OCI-LY7 (cell line): ENCODE measurements around the gene PHEX. TPM values are rescaled to one million over a fixed set of nuclear protein-coding genes. Genes with fewer than 3 reads are reported as not detected.

Experiments
- BruUV-seq: library from RNA; stranded (reverse); fragments of 400-500 nt; replicated peaks from 2 replicates; lab custom pipeline; 2021; lab: Mats Ljungman, UMichigan
- CTCF ChIA-PET: fragments of 300-600 bp; sonication (Branson Sonifier 250); formaldehyde crosslinking; loops from one replicate; lab custom pipeline; 2022; ENCODE audit warnings: antibody characterized with exemption; ENCODE audit not compliant: unreplicated experiment; lab: Charles Lee
- POLR2A ChIA-PET: fragments of 300-600 bp; sonication (Branson Sonifier 250); formaldehyde crosslinking; loops from one replicate; lab custom pipeline; 2022; ENCODE audit warnings: antibody characterized with exemption; lab: Charles Lee
- DNase-seq: peaks from one replicate; pipeline ENCODE4 v3.0.0-alpha.2; 2015; ENCODE audit warnings: low spot score
- H2AFZ ChIP-seq: fragments of 200-600 bp; sonication (generic), shearing (Covaris generic); 2 replicates; pipeline ENCODE4 v1.6.1; 2014; ENCODE audit warnings: mild to moderate bottlenecking, antibody characterized with exemption, low read length, moderate library complexity
- H3K27ac ChIP-seq: fragments of 200-600 bp; sonication (generic); 2 replicates; pipeline ENCODE4 v1.5.1; 2014; ENCODE audit warnings: mixed run types, low read depth, mild to moderate bottlenecking, moderate library complexity, low read length, inconsistent platforms; ENCODE audit not compliant: poor library complexity, severe bottlenecking
- H3K36me3 ChIP-seq: fragments of 200-600 bp; sonication (generic); 2 replicates; pipeline ENCODE4 v1.6.1; 2014; ENCODE audit warnings: mild to moderate bottlenecking, antibody characterized with exemption, low read length, moderate library complexity, mixed read lengths; ENCODE audit not compliant: insufficient read depth
- H3K4me1 ChIP-seq: fragments of 200-600 bp; sonication (generic); 2 replicates; pipeline ENCODE4 v1.5.1; 2014; ENCODE audit warnings: mild to moderate bottlenecking, low read length; ENCODE audit not compliant: insufficient read depth, poor library complexity, severe bottlenecking
- H3K4me2 ChIP-seq: fragments of 200-600 bp; sonication (generic); 2 replicates; pipeline ENCODE4 v1.6.1; 2014; ENCODE audit warnings: mild to moderate bottlenecking, low read length
- H3K4me3 ChIP-seq: fragments of 200-600 bp; sonication (generic); 2 replicates; pipeline ENCODE4 v1.5.1; 2014; ENCODE audit warnings: mild to moderate bottlenecking, low read depth, low read length; ENCODE audit not compliant: poor library complexity, severe bottlenecking
- H3K79me2 ChIP-seq: fragments of 200-600 bp; sonication (generic); 2 replicates; pipeline ENCODE4 v1.6.1; 2016; ENCODE audit warnings: low read depth, mild to moderate bottlenecking, low read length, moderate library complexity, mixed read lengths; ENCODE audit not compliant: insufficient read depth
- H3K9me2 ChIP-seq: fragments of 200-600 bp; sonication (generic); 2 replicates; pipeline ENCODE4 v1.6.1; 2016; ENCODE audit warnings: mild to moderate bottlenecking, low read length, mixed read lengths; ENCODE audit not compliant: insufficient read depth
- H3K9me3 ChIP-seq: fragments of 200-600 bp; sonication (generic); 2 replicates; pipeline ENCODE4 v1.6.1; 2014; ENCODE audit warnings: mild to moderate bottlenecking, mixed run types, low read length, mixed read lengths
- H4K20me1 ChIP-seq: fragments of 200-600 bp; sonication (generic); 2 replicates; pipeline ENCODE4 v1.6.1; 2014; ENCODE audit warnings: mild to moderate bottlenecking, antibody characterized with exemption, low read length, moderate library complexity, mixed read lengths; ENCODE audit not compliant: insufficient read depth
- EZH2phosphoT487 ChIP-seq: fragments of 200-600 bp; sonication (generic); IDR thresholded peaks from 2 replicates; pipeline ENCODE4 v1.6.1; 2018; ENCODE audit warnings: low read depth, borderline replicate concordance, mild to moderate bottlenecking, mixed run types, antibody characterized with exemption, low read length, moderate library complexity, mixed read lengths
- intact Hi-C: fragments of 100-400 bp; cut with micrococcal nuclease; formaldehyde crosslinking; loops from one replicate; pipeline ENCODE4 v1.10.0; 2022; ENCODE audit not compliant: unreplicated experiment
- total RNA-seq, 2 experiments: library from RNA; depleted of rRNA in 1 of 2; stranded (reverse); fragments of >200 nt in 1 of 2; shearing (Covaris generic) in 1 of 2; gene quantifications; 2 replicates each; pipeline ENCODE4 v1.2.3, GENCODE V29; 2014 to 2022
- TF ChIP-seq, protein P1 (sequence below): fragments of 200-600 bp; sonication (generic); conservative IDR thresholded peaks from 2 replicates; pipeline ENCODE4 v1.5.1; 2014; ENCODE audit warnings: mild to moderate bottlenecking, antibody characterized with exemption, low read length, moderate library complexity, mixed read lengths

The PHEX gene
- total RNA-seq, 2 experiments from 2014 or later: 0.09 TPM; not detected in 1

DNA sequence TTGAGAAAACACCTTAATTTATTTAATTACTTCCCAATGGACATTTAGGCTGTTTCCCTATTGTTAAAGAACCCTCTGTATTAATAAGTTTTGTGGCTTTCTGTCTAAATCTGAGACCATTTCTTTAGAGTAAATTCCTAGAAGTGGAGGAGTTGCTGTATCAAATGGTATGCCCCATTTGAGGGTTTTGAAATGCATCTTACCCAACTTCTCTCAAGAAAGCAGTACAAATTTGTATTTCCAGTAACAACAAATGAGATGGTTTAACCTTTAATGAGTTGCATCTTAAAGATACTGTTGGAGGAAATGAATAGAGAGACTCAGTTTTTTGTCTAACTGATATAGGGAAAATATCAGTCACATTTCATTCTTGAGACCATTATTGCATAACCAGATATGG is 170.1 kb downstream of the PHEX start:
- Histone ChIP-seq H3K27ac (no peak overlapping the region), H3K4me3 (no peak overlapping the region), H3K4me1 (no peaks in the 10 kb centered on the region), H4K20me1 (no peaks in the 10 kb centered on the region), H3K9me2 (no peaks in the 10 kb centered on the region), H3K4me2 (no peak overlapping the region), H2AFZ (no peak overlapping the region), H3K9me3 (no peaks in the 10 kb centered on the region), H3K79me2 (no peaks in the 10 kb centered on the region), H3K36me3 (no peaks in the 10 kb centered on the region)
- POLR2A ChIA-PET: no interaction called here
- DNase-seq: no peak
- intact Hi-C loops: no loop called here
- BruUV-seq: no TSS peak
- CTCF ChIA-PET: no interaction called here
- no peak for TF ChIP-seq EZH2phosphoT487
- TF ChIP-seq, protein P1, sequence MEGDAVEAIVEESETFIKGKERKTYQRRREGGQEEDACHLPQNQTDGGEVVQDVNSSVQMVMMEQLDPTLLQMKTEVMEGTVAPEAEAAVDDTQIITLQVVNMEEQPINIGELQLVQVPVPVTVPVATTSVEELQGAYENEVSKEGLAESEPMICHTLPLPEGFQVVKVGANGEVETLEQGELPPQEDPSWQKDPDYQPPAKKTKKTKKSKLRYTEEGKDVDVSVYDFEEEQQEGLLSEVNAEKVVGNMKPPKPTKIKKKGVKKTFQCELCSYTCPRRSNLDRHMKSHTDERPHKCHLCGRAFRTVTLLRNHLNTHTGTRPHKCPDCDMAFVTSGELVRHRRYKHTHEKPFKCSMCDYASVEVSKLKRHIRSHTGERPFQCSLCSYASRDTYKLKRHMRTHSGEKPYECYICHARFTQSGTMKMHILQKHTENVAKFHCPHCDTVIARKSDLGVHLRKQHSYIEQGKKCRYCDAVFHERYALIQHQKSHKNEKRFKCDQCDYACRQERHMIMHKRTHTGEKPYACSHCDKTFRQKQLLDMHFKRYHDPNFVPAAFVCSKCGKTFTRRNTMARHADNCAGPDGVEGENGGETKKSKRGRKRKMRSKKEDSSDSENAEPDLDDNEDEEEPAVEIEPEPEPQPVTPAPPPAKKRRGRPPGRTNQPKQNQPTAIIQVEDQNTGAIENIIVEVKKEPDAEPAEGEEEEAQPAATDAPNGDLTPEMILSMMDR: no peak

DNA sequence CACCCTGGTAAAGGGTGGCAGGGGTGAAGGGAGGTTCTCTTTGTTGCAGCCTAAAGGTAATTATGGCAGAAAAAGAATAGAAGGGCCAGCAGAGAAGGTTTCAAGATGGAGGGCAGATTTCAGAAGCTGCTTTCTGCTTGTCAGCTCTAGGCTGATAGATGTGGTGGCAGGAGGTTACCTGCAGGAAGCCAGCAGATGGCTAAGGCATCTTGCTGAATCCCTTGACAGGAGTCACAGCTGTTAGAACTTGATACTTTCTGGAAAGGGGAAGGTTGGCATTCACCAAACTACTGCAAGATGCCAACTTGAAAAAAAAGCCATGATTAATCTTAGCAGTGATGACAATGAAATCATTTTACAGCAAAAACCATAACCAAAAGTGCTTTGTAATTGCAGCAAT is 171.1 kb downstream of the PHEX start:
- Histone ChIP-seq H3K9me3 (no peaks in the 10 kb centered on the region), H3K27ac (no peak overlapping the region), H3K36me3 (no peaks in the 10 kb centered on the region), H4K20me1 (no peaks in the 10 kb centered on the region), H3K4me1 (no peaks in the 10 kb centered on the region), H3K79me2 (no peaks in the 10 kb centered on the region), H3K4me3 (no peak overlapping the region), H3K4me2 (no peak overlapping the region), H3K9me2 (no peaks in the 10 kb centered on the region), H2AFZ (no peak overlapping the region)
- BruUV-seq: no TSS peak
- ChIA-PET POLR2A (no interaction called here), CTCF (no interaction called here)
- intact Hi-C loops: no loop called here
- TF ChIP-seq EZH2phosphoT487: no peak
- TF ChIP-seq, protein P1: no peak
- DNase-seq: no peak

DNA sequence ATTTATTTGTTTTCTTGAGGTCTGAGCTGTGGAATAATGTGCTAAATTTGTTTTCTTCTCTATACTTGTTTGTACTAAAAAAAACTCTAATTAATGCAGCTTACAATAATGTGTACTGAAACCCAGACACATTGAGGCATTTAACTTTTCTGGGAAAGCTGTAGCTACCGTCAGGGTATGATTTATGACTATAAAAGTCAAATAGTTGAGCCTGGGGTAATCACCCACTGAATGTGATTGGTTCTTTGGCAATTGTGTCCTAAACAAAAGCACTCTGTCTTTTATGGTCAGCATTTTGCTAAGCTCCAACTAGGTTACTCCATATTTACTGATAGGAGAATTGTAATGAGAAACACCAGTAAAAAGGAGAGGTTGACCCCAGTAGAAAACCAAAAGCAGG is 174.7 kb downstream of the PHEX start:
- TF ChIP-seq, protein P1: no peak
- TF ChIP-seq EZH2phosphoT487: no peak
- Histone ChIP-seq H4K20me1 (no peaks in the 10 kb centered on the region), H3K36me3 (no peaks in the 10 kb centered on the region), H3K9me2 (no peaks in the 10 kb centered on the region), H3K79me2 (no peaks in the 10 kb centered on the region), H3K27ac (no peak overlapping the region), H2AFZ (no peak overlapping the region), H3K4me1 (no peaks in the 10 kb centered on the region), H3K9me3 (no peaks in the 10 kb centered on the region), H3K4me2 (no peak overlapping the region), H3K4me3 (no peak overlapping the region)
- no peak for DNase-seq
- intact Hi-C loops: no loop called here
- ChIA-PET CTCF (no interaction called here), POLR2A (interaction anchor here (1.2 kb wide), 1 partner anchor 10 kb away, joined by 4 read pairs; no protein-coding TSS in a partner anchor)
- no TSS peak for BruUV-seq
